Esophagus squamous epithelium (tissue), 4 donors: Measurements from ENCODE around the gene FHIT.

Experiments used
- CTCF ChIP-seq, 6 experiments: fragments of 450-650 bp in 4 of 6; fragments of 200-600 bp in 2 of 6; sonication (generic) in 2 of 6; IDR thresholded peaks; one replicate each; pipeline ENCODE4 v1.5.1; 2016 to 2019; ENCODE audit warnings: antibody characterized with exemption in 6 of 6, mild to moderate bottlenecking in 4 of 6, moderate library complexity in 4 of 6
- POLR2A ChIP-seq, 4 donors: fragments of 450-650 bp; IDR thresholded peaks; one replicate each; pipeline ENCODE4 v1.6.1; 2017; ENCODE audit warnings: antibody characterized with exemption in 4 of 4, mild to moderate bottlenecking in 4 of 4, moderate library complexity in 3 of 4

GRCh38 chr3:60841355-60841754 is 409.9 kb downstream of the FHIT start:
- TF ChIP-seq POLR2A (IDR thresholded peaks at IDR 0.05), result no peak
- no peak for TF ChIP-seq CTCF (IDR thresholded peaks at IDR 0.05)
